Measurements from ENCODE around the gene MLH1.

Gene MLH1

GRCh38 chr3:37097776-37098175 is 104.5 kb downstream of the MLH1 start:
- DNase-seq, result no peak

- no peak for DNase-seq
These were observed 105.6 kb downstream of the MLH1 start for GRCh38 chr3:37098884-37099283.

GRCh38 chr3:37099469-37099868 is 106.2 kb downstream of the MLH1 start:
- no peak for DNase-seq

GRCh38 chr3:37100411-37100810 is 107.1 kb downstream of the MLH1 start:
- no peak for DNase-seq

All from activated T-cell treated with anti-CD3 and anti-CD28 coated beads, Interleukin-2, amount 50 U/mL, for 48 hours (primary cell).